Skeletal muscle tissue (tissue), 4 donors: Measurements from ENCODE around the gene ZC3H12C. TPM values are rescaled to one million over a fixed set of nuclear protein-coding genes. Genes with fewer than 3 reads are reported as not detected.
"Not testable (repeated sequence)": the region's sequence is repeated elsewhere in the genome, so short reads cannot be mapped to it uniquely, and the experiment has no call there.

Experiments used
- H3K27ac ChIP-seq: one replicate; pipeline ENCODE4 v1.7.0; 2013; ENCODE audit warnings: mild to moderate bottlenecking, low read depth, low read length, inconsistent platforms
- H3K27me3 ChIP-seq, 3 donors: one replicate each; pipeline ENCODE4 v1.7.0; 2013; ENCODE audit warnings: low read length in 3 of 3; ENCODE audit not compliant: control insufficient read depth in 3 of 3, insufficient read depth in 3 of 3
- H3K36me3 ChIP-seq, 3 donors: one replicate each; pipeline ENCODE4 v1.7.0; 2013; ENCODE audit warnings: low read length in 3 of 3; ENCODE audit not compliant: control insufficient read depth in 3 of 3, insufficient read depth in 3 of 3
- H3K4me1 ChIP-seq, 3 donors: one replicate each; pipeline ENCODE4 v1.7.0; 2013; ENCODE audit warnings: low read length in 3 of 3, mild to moderate bottlenecking in 3 of 3; ENCODE audit not compliant: control insufficient read depth in 3 of 3, insufficient read depth in 3 of 3
- H3K4me3 ChIP-seq, 3 donors: one replicate each; pipeline ENCODE4 v1.7.0; 2013; ENCODE audit warnings: low read length in 3 of 3
- H3K9ac ChIP-seq, 3 donors: one replicate each; pipeline ENCODE4 v1.7.0; 2013; ENCODE audit warnings: low read length in 3 of 3, mild to moderate bottlenecking in 3 of 3, moderate library complexity in 2 of 3, low read depth in 1 of 3
- H3K9me3 ChIP-seq, 3 donors: one replicate each; pipeline ENCODE4 v1.7.0; 2013; ENCODE audit warnings: low read length in 3 of 3; ENCODE audit not compliant: control insufficient read depth in 3 of 3
- total RNA-seq: library from RNA; depleted of rRNA; stranded (reverse); fragments of >200 nt; gene quantifications from one replicate; pipeline ENCODE4 v1.2.3, GENCODE V29; 2014
- donor health status: Osteomylitis.

ZC3H12C gene
- total RNA-seq, 1 donor from 2014 or later, result 13.6 TPM

- H3K4me3 ChIP-seq, result no peak overlapping the region
- no peak overlapping the region for H3K27ac ChIP-seq
- no peak overlapping the region for H3K9ac ChIP-seq
- H3K27me3 ChIP-seq, result no peaks in the 10 kb centered on the region
- H3K4me1 ChIP-seq, result no peaks in the 10 kb centered on the region
- no peaks in the 10 kb centered on the region for H3K36me3 ChIP-seq
- H3K9me3 ChIP-seq, result no peaks in the 10 kb centered on the region
These were observed 113.9 kb downstream of the ZC3H12C start for GRCh38 chr11:110207123-110207522.

- not testable (repeated sequence) for H3K36me3 ChIP-seq, H3K27me3 ChIP-seq, H3K9ac ChIP-seq, H3K9me3 ChIP-seq, H3K4me3 ChIP-seq, H3K27ac ChIP-seq, H3K4me1 ChIP-seq
These were observed 115.6 kb downstream of the ZC3H12C start for GRCh38 chr11:110208678-110209312.

GRCh38 chr11:110209313-110209694 lies 116.1 kb downstream of the ZC3H12C start:
- H3K4me3 ChIP-seq, H3K36me3 ChIP-seq, H3K9me3 ChIP-seq, H3K4me1 ChIP-seq, H3K9ac ChIP-seq, H3K27me3 ChIP-seq, H3K27ac ChIP-seq: not testable (repeated sequence)

GRCh38 chr11:110217223-110217877 lies 124.2 kb downstream of the ZC3H12C start:
- Histone ChIP-seq H3K9me3 (no peaks in the 10 kb centered on the region), H3K27me3 (no peaks in the 10 kb centered on the region), H3K4me3 (no peak overlapping the region), H3K4me1 (no peaks in the 10 kb centered on the region), H3K9ac (no peak overlapping the region), H3K36me3 (no peaks in the 10 kb centered on the region), H3K27ac (no peak overlapping the region)

GRCh38 chr11:110217936-110218335 lies 124.7 kb downstream of the ZC3H12C start:
- no peaks in the 10 kb centered on the region for H3K27me3 ChIP-seq
- H3K4me3 ChIP-seq, result no peak overlapping the region
- no peaks in the 10 kb centered on the region for H3K9me3 ChIP-seq
- H3K9ac ChIP-seq, result no peak overlapping the region
- H3K36me3 ChIP-seq, result no peaks in the 10 kb centered on the region
- no peak overlapping the region for H3K27ac ChIP-seq
- H3K4me1 ChIP-seq, result no peaks in the 10 kb centered on the region

- H3K36me3 ChIP-seq, result no peaks in the 10 kb centered on the region
- H3K27ac ChIP-seq, result no peak overlapping the region
- H3K4me1 ChIP-seq, result no peaks in the 10 kb centered on the region
- H3K27me3 ChIP-seq, result no peaks in the 10 kb centered on the region
- no peaks in the 10 kb centered on the region for H3K9me3 ChIP-seq
- H3K4me3 ChIP-seq, result no peak overlapping the region
- H3K9ac ChIP-seq, result no peak overlapping the region
These were observed 126.0 kb downstream of the ZC3H12C start for GRCh38 chr11:110219006-110219785.

Other genes starting within 250 kb of the ZC3H12C start
- 56.4 TPM for gene RDX, start 203.2 kb downstream of the ZC3H12C start, total RNA-seq